DND-41 (cell line): Measurements from ENCODE around the gene TCF7L1.

Experiments
- ATAC-seq: fragments of 200-7000 bp; cut with Tn5 transposase; 3 replicates; pipeline ENCODE4 v1.9.1; 2021; ENCODE audit warnings: low read depth; ENCODE audit not compliant: insufficient read depth
- DNase-seq: peaks from one replicate; pipeline ENCODE4 v3.0.0-alpha.2; 2020
- H2AFZ ChIP-seq: 2 replicates; pipeline ENCODE4 v1.6.0; 2012; ENCODE audit warnings: low read depth, low read length
- H3K27ac ChIP-seq: 2 replicates; pipeline ENCODE4 v1.5.1; 2012; ENCODE audit warnings: low read length, inconsistent platforms
- H3K27me3 ChIP-seq: fragments of 200-600 bp; sonication (generic); 2 replicates; pipeline ENCODE4 v1.6.0; 2012; ENCODE audit warnings: low read length, mild to moderate bottlenecking, inconsistent platforms; ENCODE audit not compliant: insufficient read depth, poor library complexity
- H3K36me3 ChIP-seq: 2 replicates; pipeline ENCODE4 v1.5.1; 2012; ENCODE audit warnings: low read length, inconsistent platforms; ENCODE audit not compliant: insufficient read depth
- H3K4me1 ChIP-seq: 2 replicates; pipeline ENCODE4 v1.5.1; 2012; ENCODE audit warnings: mild to moderate bottlenecking, low read length; ENCODE audit not compliant: insufficient read depth
- H3K4me2 ChIP-seq: 2 replicates; pipeline ENCODE4 v1.6.0; 2012; ENCODE audit warnings: mild to moderate bottlenecking, moderate library complexity, low read length, inconsistent platforms; ENCODE audit not compliant: insufficient read depth
- H3K4me3 ChIP-seq, 2 experiments: fragments of 200-600 bp in 1 of 2; shearing (Covaris generic) in 1 of 2; 2 replicates each; pipeline ENCODE4 v1.5.1; 2012 to 2016; ENCODE audit warnings: inconsistent platforms in 2 of 2, low read length in 2 of 2, mild to moderate bottlenecking in 2 of 2, low read depth in 1 of 2, moderate library complexity in 1 of 2
- H3K79me2 ChIP-seq: 2 replicates; pipeline ENCODE4 v1.6.0; 2012; ENCODE audit warnings: low read length, inconsistent platforms; ENCODE audit not compliant: insufficient read depth
- H3K9ac ChIP-seq: 2 replicates; pipeline ENCODE4 v1.6.0; 2012; ENCODE audit warnings: low read depth, mild to moderate bottlenecking, inconsistent platforms, low read length, moderate library complexity
- H3K9me3 ChIP-seq: 2 replicates; pipeline ENCODE4 v1.5.1; 2012; ENCODE audit warnings: low read length, moderate library complexity, mild to moderate bottlenecking, inconsistent platforms; ENCODE audit not compliant: insufficient read depth, severe bottlenecking
- H4K20me1 ChIP-seq: 2 replicates; pipeline ENCODE4 v1.6.0; 2012; ENCODE audit warnings: low read length; ENCODE audit not compliant: insufficient read depth
- EZH2 ChIP-seq: IDR thresholded peaks from 3 replicates; pipeline ENCODE4 v1.6.1; 2012; ENCODE audit warnings: borderline replicate concordance, low read depth, mild to moderate bottlenecking, moderate library complexity, low read length, inconsistent platforms; ENCODE audit not compliant: severe bottlenecking
- TF ChIP-seq, protein P1 (sequence below): IDR thresholded peaks from 2 replicates; pipeline ENCODE4 v1.5.1; 2012; ENCODE audit warnings: borderline replicate concordance, low read length, moderate library complexity, mild to moderate bottlenecking; ENCODE audit not compliant: poor library complexity, severe bottlenecking; ENCODE audit errors: extremely low read depth

The TCF7L1 gene

GRCh38 chr2:85215448-85216401 is 82.5 kb downstream of the TCF7L1 start:
- TF ChIP-seq, protein P1, sequence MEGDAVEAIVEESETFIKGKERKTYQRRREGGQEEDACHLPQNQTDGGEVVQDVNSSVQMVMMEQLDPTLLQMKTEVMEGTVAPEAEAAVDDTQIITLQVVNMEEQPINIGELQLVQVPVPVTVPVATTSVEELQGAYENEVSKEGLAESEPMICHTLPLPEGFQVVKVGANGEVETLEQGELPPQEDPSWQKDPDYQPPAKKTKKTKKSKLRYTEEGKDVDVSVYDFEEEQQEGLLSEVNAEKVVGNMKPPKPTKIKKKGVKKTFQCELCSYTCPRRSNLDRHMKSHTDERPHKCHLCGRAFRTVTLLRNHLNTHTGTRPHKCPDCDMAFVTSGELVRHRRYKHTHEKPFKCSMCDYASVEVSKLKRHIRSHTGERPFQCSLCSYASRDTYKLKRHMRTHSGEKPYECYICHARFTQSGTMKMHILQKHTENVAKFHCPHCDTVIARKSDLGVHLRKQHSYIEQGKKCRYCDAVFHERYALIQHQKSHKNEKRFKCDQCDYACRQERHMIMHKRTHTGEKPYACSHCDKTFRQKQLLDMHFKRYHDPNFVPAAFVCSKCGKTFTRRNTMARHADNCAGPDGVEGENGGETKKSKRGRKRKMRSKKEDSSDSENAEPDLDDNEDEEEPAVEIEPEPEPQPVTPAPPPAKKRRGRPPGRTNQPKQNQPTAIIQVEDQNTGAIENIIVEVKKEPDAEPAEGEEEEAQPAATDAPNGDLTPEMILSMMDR, result no peak
- TF ChIP-seq EZH2, result no peak
- H3K79me2 ChIP-seq, result no peaks in the 10 kb centered on the region
- no peak for DNase-seq
- no peaks in the 10 kb centered on the region for H3K9me3 ChIP-seq
- no peak overlapping the region for H3K9ac ChIP-seq
- no peak for ATAC-seq
- H3K27ac ChIP-seq, result no peak overlapping the region
- peaks cover 32% of the 10 kb centered on the region for H3K27me3 ChIP-seq
- H3K4me1 ChIP-seq, result no peaks in the 10 kb centered on the region
- no peaks in the 10 kb centered on the region for H3K36me3 ChIP-seq
- no peaks in the 10 kb centered on the region for H4K20me1 ChIP-seq
- no peak overlapping the region for H2AFZ ChIP-seq
- no peak overlapping the region for H3K4me3 ChIP-seq
- no peak overlapping the region for H3K4me2 ChIP-seq

- H3K9ac ChIP-seq, result no peak overlapping the region
- H3K79me2 ChIP-seq, result no peaks in the 10 kb centered on the region
- no peaks in the 10 kb centered on the region for H4K20me1 ChIP-seq
- H2AFZ ChIP-seq, result no peak overlapping the region
- ATAC-seq (no peak), DNase-seq (no peak)
- no peak overlapping the region for H3K4me3 ChIP-seq
- no peak for TF ChIP-seq EZH2
- TF ChIP-seq, protein P1, result no peak
- no peak overlapping the region for H3K4me2 ChIP-seq
- H3K4me1 ChIP-seq, result no peaks in the 10 kb centered on the region
- H3K9me3 ChIP-seq, result no peaks in the 10 kb centered on the region
- no peaks in the 10 kb centered on the region for H3K36me3 ChIP-seq
- no peak overlapping the region for H3K27ac ChIP-seq
- peaks cover 32% of the 10 kb centered on the region for H3K27me3 ChIP-seq
Observed at GRCh38 chr2:85216927-85217326, 83.7 kb downstream of the TCF7L1 start.

GRCh38 chr2:85221067-85221691 is 88.0 kb downstream of the TCF7L1 start:
- H4K20me1 ChIP-seq, result no peaks in the 10 kb centered on the region
- H3K27me3 ChIP-seq, result peaks cover 12% of the 10 kb centered on the region
- no peaks in the 10 kb centered on the region for H3K4me1 ChIP-seq
- H3K9me3 ChIP-seq, result no peaks in the 10 kb centered on the region
- TF ChIP-seq, protein P1, result no peak
- no peak for TF ChIP-seq EZH2
- no peak overlapping the region for H3K4me3 ChIP-seq
- DNase-seq (no peak), ATAC-seq (no peak)
- H3K36me3 ChIP-seq, result no peaks in the 10 kb centered on the region
- H3K4me2 ChIP-seq, result no peak overlapping the region
- no peak overlapping the region for H3K27ac ChIP-seq
- H3K79me2 ChIP-seq, result no peaks in the 10 kb centered on the region
- no peak overlapping the region for H2AFZ ChIP-seq
- H3K9ac ChIP-seq, result no peak overlapping the region
